Neural cell (in vitro differentiated cells): ENCODE data around the gene MRPS5. TPM values are rescaled to one million over a fixed set of nuclear protein-coding genes. Genes with fewer than 3 reads are reported as not detected.

ENCODE experiments used
- H2AFZ ChIP-seq: fragments of 200-600, 300-800 bp; sonication (generic), shearing (Covaris generic); 2 replicates; pipeline ENCODE4 v1.6.0; 2014; ENCODE audit warnings: low read depth, mild to moderate bottlenecking, antibody characterized with exemption, low read length, moderate library complexity
- H3F3A ChIP-seq: fragments of 200-600 bp; shearing (Covaris generic); 2 replicates; pipeline ENCODE4 v1.6.1; 2016; ENCODE audit warnings: mild to moderate bottlenecking, moderate library complexity, mixed read lengths, antibody characterized with exemption, low read length; ENCODE audit not compliant: insufficient read depth, poor library complexity, severe bottlenecking
- H3K27ac ChIP-seq: fragments of 200-600, 300-800 bp; sonication (generic), shearing (Covaris generic); 2 replicates; pipeline ENCODE4 v1.5.1; 2014; ENCODE audit warnings: mild to moderate bottlenecking, low read length, moderate library complexity
- H3K27me3 ChIP-seq: fragments of 300-800, 200-600 bp; sonication (generic), shearing (Covaris generic); 2 replicates; pipeline ENCODE4 v1.6.0; 2014; ENCODE audit warnings: mild to moderate bottlenecking, low read depth, low read length, moderate library complexity; ENCODE audit not compliant: insufficient read depth
- H3K36me3 ChIP-seq: fragments of 300-800, 200-600 bp; sonication (generic), shearing (Covaris generic); 2 replicates; pipeline ENCODE4 v1.5.1; 2014; ENCODE audit warnings: mild to moderate bottlenecking, antibody characterized with exemption, low read length, moderate library complexity; ENCODE audit not compliant: insufficient read depth
- H3K4me2 ChIP-seq: fragments of 300-800, 200-600 bp; sonication (generic), shearing (Covaris generic); 2 replicates; pipeline ENCODE4 v1.6.0; 2014; ENCODE audit warnings: mild to moderate bottlenecking, low read length
- H3K4me3 ChIP-seq: fragments of 300-800, 200-600 bp; sonication (generic), shearing (Covaris generic); 2 replicates; pipeline ENCODE4 v1.5.1; 2014; ENCODE audit warnings: mild to moderate bottlenecking, low read length, moderate library complexity
- H3K79me2 ChIP-seq: fragments of 200-600 bp; shearing (Covaris generic); replicated peaks from 2 replicates; pipeline ENCODE4 v1.6.0; 2014; ENCODE audit warnings: mild to moderate bottlenecking, low read length, moderate library complexity; ENCODE audit not compliant: insufficient read depth
- H3K9ac ChIP-seq: fragments of 300-800, 200-600 bp; sonication (generic), shearing (Covaris generic); 2 replicates; pipeline ENCODE4 v1.6.1; 2016; ENCODE audit warnings: mild to moderate bottlenecking, low read length, mixed read lengths
- H3K9me2 ChIP-seq: fragments of 200-600 bp; shearing (Covaris generic); 2 replicates; pipeline ENCODE4 v1.6.1; 2016; ENCODE audit warnings: mild to moderate bottlenecking, low read length, mixed read lengths; ENCODE audit not compliant: insufficient read depth
- H3K9me3 ChIP-seq: fragments of 200-600, 300-800 bp; sonication (generic), shearing (Covaris generic); 2 replicates; pipeline ENCODE4 v1.6.1; 2016; ENCODE audit warnings: mild to moderate bottlenecking, mixed run types, low read length, moderate library complexity, mixed read lengths
- H4K20me1 ChIP-seq: fragments of 200-600 bp; shearing (Covaris generic); 2 replicates; pipeline ENCODE4 v1.6.1; 2016; ENCODE audit warnings: mild to moderate bottlenecking, mixed run types; ENCODE audit not compliant: insufficient read depth
- EP300 ChIP-seq: fragments of 450-650 bp; conservative IDR thresholded peaks from 2 replicates; pipeline ENCODE4 v1.6.1; 2014; ENCODE audit warnings: antibody characterized with exemption, mild to moderate bottlenecking, moderate library complexity; ENCODE audit not compliant: poor library complexity, severe bottlenecking
- EZH2 ChIP-seq: fragments of 200-600, 300-800 bp; shearing (Covaris generic), sonication (generic); IDR thresholded peaks from 2 replicates; pipeline ENCODE4 v1.6.1; 2014; ENCODE audit warnings: antibody characterized with exemption, low read length, borderline replicate concordance, mild to moderate bottlenecking; ENCODE audit not compliant: insufficient read depth, poor library complexity, severe bottlenecking
- MXI1 ChIP-seq: fragments of 450-650 bp; conservative IDR thresholded peaks from 2 replicates; pipeline ENCODE4 v1.6.1; 2014; ENCODE audit warnings: antibody characterized with exemption, mild to moderate bottlenecking; ENCODE audit not compliant: poor library complexity, severe bottlenecking
- POLR2AphosphoS5 ChIP-seq: IDR thresholded peaks from 2 replicates; pipeline ENCODE4 v1.6.1; 2012
- RAD21 ChIP-seq: fragments of 450-650 bp; conservative IDR thresholded peaks from 2 replicates; pipeline ENCODE4 v1.6.1; 2014; ENCODE audit warnings: antibody characterized with exemption, mild to moderate bottlenecking, moderate library complexity
- REST ChIP-seq: IDR thresholded peaks from 2 replicates; pipeline ENCODE4 v1.6.1; 2012; ENCODE audit warnings: borderline replicate concordance
- SMC3 ChIP-seq: fragments of 450-650 bp; conservative IDR thresholded peaks from 2 replicates; pipeline ENCODE4 v1.6.1; 2014; ENCODE audit warnings: antibody characterized with exemption, mild to moderate bottlenecking, moderate library complexity; ENCODE audit not compliant: poor library complexity
- TAF1 ChIP-seq: IDR thresholded peaks from 2 replicates; pipeline ENCODE4 v1.6.1; 2012; ENCODE audit warnings: low read depth
- polyA plus RNA-seq: library from polyadenylated mRNA; depleted of rRNA; stranded (reverse); fragments of >200 nt; gene quantifications from 2 replicates; pipeline ENCODE4 v1.2.3, GENCODE V29; 2014
- TF ChIP-seq, protein P1 (sequence below): fragments of 450-650 bp; IDR thresholded peaks from 2 replicates; pipeline ENCODE4 v1.5.1; 2014; ENCODE audit warnings: antibody characterized with exemption, mild to moderate bottlenecking, moderate library complexity; ENCODE audit not compliant: poor library complexity, severe bottlenecking

Gene MRPS5
- polyA plus RNA-seq, 1 donor from 2014 or later, result 167 TPM

- Histone ChIP-seq H3K9ac (no peak overlapping the region), H3K4me2 (no peak overlapping the region), H4K20me1 (no peaks in the 10 kb centered on the region), H3K9me2 (no peaks in the 10 kb centered on the region), H3K36me3 (no peaks in the 10 kb centered on the region), H3F3A (no peaks in the 10 kb centered on the region), H3K79me2 (no peaks in the 10 kb centered on the region), H2AFZ (no peak overlapping the region), H3K27ac (no peak overlapping the region), H3K4me3 (no peak overlapping the region), H3K27me3 (no peaks in the 10 kb centered on the region), H3K9me3 (peaks cover 8% of the 10 kb centered on the region)
- TF ChIP-seq RAD21 (no peak), TAF1 (no peak)
Measured at GRCh38 chr2:95060446-95061118, 61.0 kb downstream of the MRPS5 start.

DNA sequence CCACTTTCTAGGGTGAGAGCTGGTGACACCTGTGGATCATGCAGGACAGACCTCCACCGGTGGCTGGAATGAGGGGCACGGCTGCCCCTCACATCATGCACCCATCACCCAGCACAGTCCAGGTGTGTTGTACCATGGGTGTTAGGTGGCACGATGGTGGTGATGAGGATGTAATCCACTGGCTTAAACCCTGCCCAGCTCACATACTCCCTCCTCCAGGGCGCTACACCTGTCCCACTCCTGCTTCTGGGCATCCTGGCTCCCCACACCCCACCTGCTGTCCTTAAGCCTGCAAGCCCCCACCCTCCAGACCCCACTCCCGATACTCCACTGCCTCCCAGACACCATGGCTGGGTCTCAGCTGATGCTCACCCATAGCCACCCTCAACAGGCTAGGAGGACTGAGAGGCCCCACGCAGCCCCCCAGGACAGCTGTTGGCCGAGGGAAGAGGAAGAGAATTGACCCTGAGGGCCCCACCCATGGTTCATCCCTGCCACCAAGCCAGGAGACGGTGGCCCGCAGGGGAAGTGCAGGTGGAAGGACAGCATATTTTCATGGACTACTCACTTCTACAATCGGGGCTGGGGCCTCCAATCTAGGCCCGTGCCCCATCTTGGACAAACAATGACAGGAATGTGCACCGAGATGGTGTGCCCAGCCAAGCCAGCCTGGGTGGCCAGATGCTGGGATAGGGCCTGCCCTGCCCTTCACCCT, 61.8 kb downstream of the MRPS5 start:
- H3F3A ChIP-seq, result no peaks in the 10 kb centered on the region
- H3K79me2 ChIP-seq, result no peaks in the 10 kb centered on the region
- peaks cover 8% of the 10 kb centered on the region for H3K9me3 ChIP-seq
- no peak overlapping the region for H3K4me2 ChIP-seq
- H3K27ac ChIP-seq, result no peak overlapping the region
- no peaks in the 10 kb centered on the region for H3K27me3 ChIP-seq
- no peak overlapping the region for H3K4me3 ChIP-seq
- no peak overlapping the region for H2AFZ ChIP-seq
- no peaks in the 10 kb centered on the region for H3K9me2 ChIP-seq
- no peak overlapping the region for H3K9ac ChIP-seq
- TF ChIP-seq TAF1, result no peak
- no peak for TF ChIP-seq REST
- no peak for TF ChIP-seq EZH2
- no peak for TF ChIP-seq EP300
- TF ChIP-seq, protein P1, sequence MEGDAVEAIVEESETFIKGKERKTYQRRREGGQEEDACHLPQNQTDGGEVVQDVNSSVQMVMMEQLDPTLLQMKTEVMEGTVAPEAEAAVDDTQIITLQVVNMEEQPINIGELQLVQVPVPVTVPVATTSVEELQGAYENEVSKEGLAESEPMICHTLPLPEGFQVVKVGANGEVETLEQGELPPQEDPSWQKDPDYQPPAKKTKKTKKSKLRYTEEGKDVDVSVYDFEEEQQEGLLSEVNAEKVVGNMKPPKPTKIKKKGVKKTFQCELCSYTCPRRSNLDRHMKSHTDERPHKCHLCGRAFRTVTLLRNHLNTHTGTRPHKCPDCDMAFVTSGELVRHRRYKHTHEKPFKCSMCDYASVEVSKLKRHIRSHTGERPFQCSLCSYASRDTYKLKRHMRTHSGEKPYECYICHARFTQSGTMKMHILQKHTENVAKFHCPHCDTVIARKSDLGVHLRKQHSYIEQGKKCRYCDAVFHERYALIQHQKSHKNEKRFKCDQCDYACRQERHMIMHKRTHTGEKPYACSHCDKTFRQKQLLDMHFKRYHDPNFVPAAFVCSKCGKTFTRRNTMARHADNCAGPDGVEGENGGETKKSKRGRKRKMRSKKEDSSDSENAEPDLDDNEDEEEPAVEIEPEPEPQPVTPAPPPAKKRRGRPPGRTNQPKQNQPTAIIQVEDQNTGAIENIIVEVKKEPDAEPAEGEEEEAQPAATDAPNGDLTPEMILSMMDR, result no peak
- TF ChIP-seq POLR2AphosphoS5, result no peak
- no peak for TF ChIP-seq RAD21
- TF ChIP-seq SMC3, result no peak
- no peak for TF ChIP-seq MXI1
- H4K20me1 ChIP-seq, result no peaks in the 10 kb centered on the region
- no peaks in the 10 kb centered on the region for H3K36me3 ChIP-seq
